Glutamatergic neuron (in vitro differentiated cells): ENCODE measurements around the gene C1orf159. TPM values are rescaled to one million over a fixed set of nuclear protein-coding genes. Genes with fewer than 3 reads are reported as not detected.
"Not testable (repeated sequence)": the region's sequence is repeated elsewhere in the genome, so short reads cannot be mapped to it uniquely, and the experiment has no call there.

Source experiments
- DNase-seq: peaks from one replicate; pipeline ENCODE4 v3.0.0; 2022
- H3K27ac Mint-ChIP-seq: one replicate; pipeline ENCODE4 v1.8.0; 2020; ENCODE audit warnings: mild to moderate bottlenecking, mixed read lengths, inconsistent platforms; ENCODE audit not compliant: unreplicated experiment
- H3K27me3 Mint-ChIP-seq: one replicate; pipeline ENCODE4 v1.8.0; 2020; ENCODE audit warnings: mild to moderate bottlenecking, moderate library complexity, mixed read lengths, inconsistent platforms; ENCODE audit not compliant: unreplicated experiment
- H3K36me3 Mint-ChIP-seq: one replicate; pipeline ENCODE4 v1.8.0; 2020; ENCODE audit warnings: mild to moderate bottlenecking, mixed read lengths, inconsistent platforms; ENCODE audit not compliant: unreplicated experiment
- H3K4me1 Mint-ChIP-seq: one replicate; pipeline ENCODE4 v1.8.0; 2020; ENCODE audit warnings: mild to moderate bottlenecking, low read depth, mixed read lengths, inconsistent platforms; ENCODE audit not compliant: unreplicated experiment
- H3K4me3 Mint-ChIP-seq: one replicate; pipeline ENCODE4 v1.8.0; 2020; ENCODE audit warnings: mild to moderate bottlenecking, mixed read lengths, inconsistent platforms; ENCODE audit not compliant: unreplicated experiment
- H3K9me3 Mint-ChIP-seq: one replicate; pipeline ENCODE4 v1.8.0; 2020; ENCODE audit warnings: mild to moderate bottlenecking, moderate library complexity, mixed read lengths, inconsistent platforms; ENCODE audit not compliant: unreplicated experiment
- total RNA-seq: library from RNA; stranded (reverse); fragmentation: NEBNext Ultra II Directional; extraction: Animal tissue kit (Norgen Biotek cat#: 25700); gene quantifications from one replicate; pipeline ENCODE4 v1.2.1, GENCODE V29; 2021; ENCODE audit not compliant: unreplicated experiment
- TF ChIP-seq, protein P1 (sequence below): fragments of 200-600 bp; sonication (generic); IDR thresholded peaks from one replicate; pipeline ENCODE4 v1.5.0; 2021; ENCODE audit not compliant: partially characterized antibody, unreplicated experiment

The C1orf159 gene
- total RNA-seq, 1 donor from 2014 or later, result 24.5 TPM

DNA sequence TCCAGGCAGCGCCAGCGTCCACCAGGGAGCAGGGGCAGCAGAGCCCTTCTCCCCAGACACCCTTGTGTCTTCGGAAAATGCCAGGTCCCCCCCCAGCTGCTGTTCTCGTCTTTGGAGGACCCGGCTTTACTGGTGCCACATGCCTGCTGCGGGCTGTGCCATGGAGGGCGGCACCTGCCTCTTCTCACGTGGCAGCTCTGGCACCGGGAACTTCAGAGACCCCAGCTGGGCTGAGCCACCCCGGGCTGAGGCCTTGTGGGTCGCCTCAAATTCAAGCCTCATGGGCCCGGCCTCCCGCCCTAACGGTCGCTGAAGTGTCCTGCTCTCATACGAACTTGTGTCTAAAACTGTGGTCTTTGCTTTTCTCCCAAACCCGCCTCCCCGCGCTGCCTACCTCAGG is 27.0 kb upstream of the C1orf159 start:
- TF ChIP-seq, protein P1, sequence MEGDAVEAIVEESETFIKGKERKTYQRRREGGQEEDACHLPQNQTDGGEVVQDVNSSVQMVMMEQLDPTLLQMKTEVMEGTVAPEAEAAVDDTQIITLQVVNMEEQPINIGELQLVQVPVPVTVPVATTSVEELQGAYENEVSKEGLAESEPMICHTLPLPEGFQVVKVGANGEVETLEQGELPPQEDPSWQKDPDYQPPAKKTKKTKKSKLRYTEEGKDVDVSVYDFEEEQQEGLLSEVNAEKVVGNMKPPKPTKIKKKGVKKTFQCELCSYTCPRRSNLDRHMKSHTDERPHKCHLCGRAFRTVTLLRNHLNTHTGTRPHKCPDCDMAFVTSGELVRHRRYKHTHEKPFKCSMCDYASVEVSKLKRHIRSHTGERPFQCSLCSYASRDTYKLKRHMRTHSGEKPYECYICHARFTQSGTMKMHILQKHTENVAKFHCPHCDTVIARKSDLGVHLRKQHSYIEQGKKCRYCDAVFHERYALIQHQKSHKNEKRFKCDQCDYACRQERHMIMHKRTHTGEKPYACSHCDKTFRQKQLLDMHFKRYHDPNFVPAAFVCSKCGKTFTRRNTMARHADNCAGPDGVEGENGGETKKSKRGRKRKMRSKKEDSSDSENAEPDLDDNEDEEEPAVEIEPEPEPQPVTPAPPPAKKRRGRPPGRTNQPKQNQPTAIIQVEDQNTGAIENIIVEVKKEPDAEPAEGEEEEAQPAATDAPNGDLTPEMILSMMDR, result no peak
- DNase-seq, result no peak
- Mint-ChIP-seq H3K36me3 (no peaks in the 10 kb centered on the region), H3K27ac (no peak overlapping the region), H3K9me3 (peaks cover 5% of the 10 kb centered on the region), H3K4me1 (no peaks in the 10 kb centered on the region), H3K27me3 (peaks cover 5% of the 10 kb centered on the region), H3K4me3 (no peak overlapping the region)

DNA sequence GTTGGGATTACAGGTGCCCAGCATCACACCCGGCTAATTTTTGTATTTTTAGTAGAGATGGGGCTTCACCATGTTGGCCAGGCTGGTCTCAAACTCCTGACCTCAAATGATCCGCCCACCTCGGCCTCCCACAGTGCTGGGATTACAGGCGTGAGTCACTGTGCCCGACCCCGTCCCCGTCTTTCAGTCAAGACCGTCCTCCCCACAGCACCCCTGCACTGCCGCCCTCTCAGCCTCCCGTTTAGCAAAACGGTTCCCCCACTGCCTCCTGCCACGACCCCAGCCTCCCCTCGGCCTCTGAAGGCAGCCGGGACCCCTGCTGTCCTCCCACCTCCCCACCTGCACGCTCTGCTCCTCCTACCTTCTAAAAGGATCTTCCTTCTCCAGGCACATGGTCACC is 26.5 kb upstream of the C1orf159 start:
- not testable (repeated sequence) for H3K27me3 Mint-ChIP-seq, DNase-seq, H3K9me3 Mint-ChIP-seq, H3K4me3 Mint-ChIP-seq, H3K36me3 Mint-ChIP-seq, H3K4me1 Mint-ChIP-seq, H3K27ac Mint-ChIP-seq

DNA sequence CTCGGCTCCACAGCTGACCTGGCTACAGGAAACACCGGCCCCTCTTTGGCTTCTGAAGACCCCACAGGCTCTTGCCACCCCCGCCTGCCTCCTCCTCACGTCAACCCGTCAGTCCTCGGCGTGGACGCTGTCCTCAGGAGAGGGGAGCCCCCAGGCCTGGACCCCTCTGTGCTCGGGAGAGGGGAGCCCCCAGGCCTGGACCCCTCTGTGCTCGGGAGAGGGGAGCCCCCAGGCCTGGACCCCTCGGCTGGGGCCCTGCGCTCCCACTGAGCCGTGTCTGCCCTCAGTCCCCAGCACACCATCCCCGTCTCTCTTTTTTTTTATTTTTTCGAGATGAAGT is 26.0 kb upstream of the C1orf159 start:
- Mint-ChIP-seq H3K9me3 (peaks cover 4% of the 10 kb centered on the region), H3K4me3 (no peak overlapping the region), H3K36me3 (no peaks in the 10 kb centered on the region), H3K27ac (no peak overlapping the region), H3K27me3 (peaks cover 6% of the 10 kb centered on the region), H3K4me1 (no peaks in the 10 kb centered on the region)
- TF ChIP-seq, protein P1, result no peak
- DNase-seq, result no peak

DNA sequence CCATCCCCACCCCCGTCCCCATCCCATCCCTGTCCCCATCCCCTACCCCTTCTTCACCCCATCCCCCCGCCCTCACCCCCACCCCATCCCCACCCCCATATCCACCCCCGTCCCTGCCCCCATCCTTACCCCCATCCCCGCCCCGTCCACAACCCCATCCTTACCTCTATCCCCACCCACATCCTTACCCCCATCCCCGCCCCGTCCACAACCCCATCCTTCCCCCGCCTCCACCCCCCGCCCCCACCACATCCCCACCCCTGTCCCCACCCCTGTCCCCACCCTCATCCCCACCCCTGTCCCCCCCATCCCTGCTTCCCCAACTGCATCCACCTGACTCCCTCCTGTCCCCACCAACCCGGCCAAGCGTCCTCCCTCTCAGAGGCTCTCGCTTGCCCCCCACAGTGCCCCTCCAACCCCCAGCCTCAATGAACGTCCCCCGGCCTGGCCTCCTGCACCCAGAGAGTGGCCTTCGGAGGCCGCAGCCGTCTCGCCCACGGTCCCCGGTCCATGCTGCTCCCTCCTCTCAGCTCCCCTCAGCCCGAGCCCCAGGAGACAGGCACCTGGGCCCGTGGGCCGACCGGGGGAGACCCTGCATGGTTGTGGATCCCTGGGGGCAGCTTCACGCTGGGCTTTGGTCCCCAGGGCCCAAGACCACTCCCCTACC is 25.5 kb upstream of the C1orf159 start:
- Mint-ChIP-seq H3K4me1 (no peaks in the 10 kb centered on the region), H3K4me3 (no peak overlapping the region), H3K36me3 (no peaks in the 10 kb centered on the region), H3K27me3 (peaks cover 6% of the 10 kb centered on the region), H3K9me3 (peaks cover 4% of the 10 kb centered on the region), H3K27ac (no peak overlapping the region)
- no peak for DNase-seq
- TF ChIP-seq, protein P1, result no peak

DNA sequence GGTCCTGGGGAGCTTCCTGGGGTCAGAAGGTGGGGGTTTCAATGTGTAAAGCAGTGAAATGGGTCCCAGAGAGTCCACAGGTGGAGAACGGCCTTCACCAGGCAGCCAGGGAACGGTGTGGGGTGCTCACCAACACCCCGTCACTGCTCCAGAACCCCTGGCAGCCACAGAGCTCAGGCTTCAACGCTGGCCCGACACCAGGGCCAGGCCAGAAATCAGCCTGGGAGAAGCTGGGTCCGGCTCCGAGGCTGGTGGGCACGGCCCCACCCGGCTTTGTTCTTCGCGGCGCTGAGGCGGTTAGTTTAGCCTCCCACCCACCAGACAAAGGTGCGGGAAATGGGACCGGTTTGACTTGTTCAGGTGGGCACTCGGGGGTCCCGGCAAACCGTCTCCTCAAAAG is 24.8 kb upstream of the C1orf159 start:
- TF ChIP-seq, protein P1, result no peak
- no peak overlapping the region for H3K4me3 Mint-ChIP-seq
- H3K27me3 Mint-ChIP-seq, result peaks cover 6% of the 10 kb centered on the region
- no peak overlapping the region for H3K27ac Mint-ChIP-seq
- DNase-seq, result no peak
- H3K4me1 Mint-ChIP-seq, result no peaks in the 10 kb centered on the region
- H3K36me3 Mint-ChIP-seq, result no peaks in the 10 kb centered on the region
- peaks cover 4% of the 10 kb centered on the region for H3K9me3 Mint-ChIP-seq
